Mesendoderm (in vitro differentiated cells): ENCODE measurements around the gene CRB2.

Experiments used
- DNase-seq: peaks from one replicate; pipeline ENCODE4 v3.0.0; 2013
- H2AK5ac ChIP-seq: 2 replicates; pipeline ENCODE4 v1.6.1; 2013; ENCODE audit warnings: low read length, inconsistent platforms
- H2BK120ac ChIP-seq: 2 replicates; pipeline ENCODE4 v1.6.1; 2013; ENCODE audit warnings: low read depth, mild to moderate bottlenecking, low read length, moderate library complexity, mixed read lengths
- H2BK15ac ChIP-seq: replicated peaks from 2 replicates; pipeline ENCODE4 v1.6.1; 2013; ENCODE audit warnings: low read depth, mild to moderate bottlenecking, moderate library complexity
- H2BK5ac ChIP-seq: 2 replicates; pipeline ENCODE4 v1.6.1; 2013; ENCODE audit warnings: low read length, inconsistent platforms
- H3K18ac ChIP-seq: 2 replicates; pipeline ENCODE4 v1.6.1; 2013; ENCODE audit warnings: mild to moderate bottlenecking, low read length, mixed read lengths
- H3K23ac ChIP-seq: one replicate; pipeline ENCODE4 v1.6.1; 2013; ENCODE audit warnings: low read length
- H3K27ac ChIP-seq: 2 replicates; pipeline ENCODE4 v1.5.1; 2013; ENCODE audit warnings: low read depth, mild to moderate bottlenecking, inconsistent platforms, low read length, moderate library complexity
- H3K27me3 ChIP-seq: 2 replicates; pipeline ENCODE4 v1.6.1; 2013; ENCODE audit warnings: low read length, control low read depth, mild to moderate bottlenecking, inconsistent platforms; ENCODE audit not compliant: insufficient read depth, poor library complexity
- H3K36me3 ChIP-seq: 2 replicates; pipeline ENCODE4 v1.6.1; 2013; ENCODE audit warnings: low read length, inconsistent platforms; ENCODE audit not compliant: control insufficient read depth, insufficient read depth
- H3K4ac ChIP-seq: one replicate; pipeline ENCODE4 v1.6.1; 2013; ENCODE audit warnings: low read depth, mild to moderate bottlenecking, low read length, moderate library complexity
- H3K4me1 ChIP-seq: 2 replicates; pipeline ENCODE4 v1.6.1; 2013; ENCODE audit warnings: low read depth, low read length, inconsistent platforms; ENCODE audit not compliant: control insufficient read depth
- H3K4me2 ChIP-seq: 2 replicates; pipeline ENCODE4 v1.6.1; 2013; ENCODE audit warnings: low read length
- H3K4me3 ChIP-seq: 2 replicates; pipeline ENCODE4 v1.5.1; 2013; ENCODE audit warnings: mild to moderate bottlenecking, low read length
- H3K56ac ChIP-seq: one replicate; pipeline ENCODE4 v1.6.1; 2013; ENCODE audit warnings: low read length
- H3K79me1 ChIP-seq: 2 replicates; pipeline ENCODE4 v1.6.1; 2013; ENCODE audit warnings: low read length, inconsistent platforms
- H3K79me2 ChIP-seq: 2 replicates; pipeline ENCODE4 v1.6.1; 2013; ENCODE audit warnings: mild to moderate bottlenecking, low read length; ENCODE audit not compliant: control insufficient read depth, insufficient read depth
- H3K9ac ChIP-seq: 2 replicates; pipeline ENCODE4 v1.6.1; 2013; ENCODE audit warnings: low read length, inconsistent platforms
- H4K5ac ChIP-seq: one replicate; pipeline ENCODE4 v1.6.1; 2013; ENCODE audit warnings: low read length
- H4K8ac ChIP-seq: one replicate; pipeline ENCODE4 v1.6.1; 2013; ENCODE audit warnings: low read depth, mild to moderate bottlenecking, control low read depth, low read length, moderate library complexity
- WGBS: extraction: QIAGEN DNeasy Blood & Tissue Kit; methylation state at CpG from one replicate; pipeline ENCODE4 v1.1.7; 2013; ENCODE audit warnings: low lambda C conversion rate, missing lambda C conversion rate; ENCODE audit not compliant: insufficient coverage; ENCODE audit errors: extremely low coverage; 5-methylcytosine and 5-hydroxymethylcytosine counted together

The CRB2 gene

DNA sequence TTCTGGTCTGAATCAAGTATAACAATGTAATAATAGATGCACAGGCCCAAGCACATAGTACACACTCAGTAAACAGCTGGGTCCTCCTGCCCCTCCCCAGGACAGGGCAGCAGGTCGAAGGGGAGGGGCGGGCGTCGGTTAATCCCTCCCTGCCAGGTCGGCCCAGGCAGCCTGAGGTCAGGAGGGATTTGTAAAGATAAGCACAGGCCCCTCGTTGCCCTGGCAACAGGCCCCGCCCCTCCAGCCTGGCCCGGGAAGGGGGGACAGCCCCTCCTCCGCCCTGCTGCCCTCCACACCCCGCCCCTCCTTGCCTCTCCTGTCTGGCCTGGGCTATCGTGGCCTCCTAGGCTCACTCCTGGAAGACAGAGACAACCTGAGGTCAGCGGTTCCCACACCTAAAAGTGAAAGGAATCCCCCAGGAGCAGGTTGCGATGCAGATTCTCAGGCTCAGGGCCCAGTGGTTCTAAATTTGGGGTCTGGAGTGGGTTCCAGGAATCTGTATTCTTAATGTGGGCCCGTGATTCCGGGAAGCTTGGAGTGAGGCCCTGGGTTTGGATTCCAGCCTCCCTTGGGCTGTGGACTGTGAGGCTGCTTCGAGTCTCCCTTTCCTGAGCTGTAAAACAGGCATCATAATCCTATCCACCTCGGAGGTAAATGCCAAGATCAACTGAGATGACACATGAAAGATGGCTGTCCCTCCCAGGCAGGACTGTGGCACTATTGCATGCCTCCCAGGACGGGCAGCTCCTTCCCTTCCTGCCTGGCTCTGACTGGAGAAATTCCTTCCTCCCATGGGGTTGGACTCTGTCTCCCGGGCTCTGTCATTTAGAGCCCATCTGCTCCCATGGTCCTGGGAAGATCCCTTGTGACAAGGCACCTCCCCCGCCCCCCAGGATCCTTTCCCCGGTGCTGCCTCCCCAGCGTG lies 4.4 kb downstream of the CRB2 start:
- H4K5ac ChIP-seq = no peak overlapping the region
- WGBS = no CpG with 5 or more reads among the region's 22 CpGs
- no peak overlapping the region for H3K18ac ChIP-seq
- no peaks in the 10 kb centered on the region for H3K36me3 ChIP-seq
- H3K79me1 ChIP-seq = no peaks in the 10 kb centered on the region
- no peak overlapping the region for H2BK5ac ChIP-seq
- no peaks in the 10 kb centered on the region for H3K27me3 ChIP-seq
- H3K9ac ChIP-seq = no peak overlapping the region
- no peak overlapping the region for H3K4me3 ChIP-seq
- H2AK5ac ChIP-seq = no peak overlapping the region
- H3K27ac ChIP-seq = no peak overlapping the region
- H3K4me2 ChIP-seq = no peak overlapping the region
- H3K23ac ChIP-seq = no peak overlapping the region
- H3K79me2 ChIP-seq = no peaks in the 10 kb centered on the region
- H3K56ac ChIP-seq = peak overlapping the region; percentile 78
- H3K4me1 ChIP-seq = peaks cover 2% of the 10 kb centered on the region
- peak; percentile 98 for DNase-seq
- no peak overlapping the region for H4K8ac ChIP-seq
- no peak overlapping the region for H2BK15ac ChIP-seq
- no peak overlapping the region for H2BK120ac ChIP-seq
- no peak overlapping the region for H3K4ac ChIP-seq

DNA sequence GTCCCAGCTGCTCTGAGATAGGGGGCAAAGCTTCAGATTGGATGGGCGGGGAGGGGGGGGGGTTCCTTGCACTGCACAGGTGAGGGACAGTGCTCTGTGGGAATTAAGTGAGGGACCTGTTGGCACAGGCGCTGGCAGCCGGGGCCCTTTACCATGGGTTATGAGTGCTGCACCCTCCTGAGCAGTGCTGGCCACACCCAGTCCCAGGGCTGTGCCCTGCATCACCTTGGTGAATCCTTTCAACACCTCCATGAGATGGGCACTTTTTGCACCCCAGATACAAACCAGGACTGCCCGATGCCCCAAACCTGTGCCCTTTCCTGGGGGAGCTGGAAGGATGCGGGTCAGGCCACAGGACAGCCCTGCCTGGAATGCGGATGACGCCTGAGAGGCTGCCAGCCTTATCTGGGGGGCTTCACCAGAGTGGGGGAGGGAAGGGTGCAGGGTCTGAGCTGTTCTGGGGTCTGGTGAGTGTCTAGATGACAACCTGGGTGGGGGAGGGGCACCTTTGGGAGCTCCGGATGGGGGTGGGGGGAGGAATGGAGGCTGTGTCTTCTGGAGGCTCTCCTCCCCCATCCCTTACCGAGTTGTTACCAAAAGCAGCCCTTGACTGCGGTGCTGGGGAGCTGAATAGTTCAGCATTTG lies 5.2 kb downstream of the CRB2 start:
- Histone ChIP-seq H2BK120ac (no peak overlapping the region), H3K27me3 (no peaks in the 10 kb centered on the region), H4K8ac (no peak overlapping the region), H3K4me2 (no peak overlapping the region), H3K79me1 (no peaks in the 10 kb centered on the region), H4K5ac (no peak overlapping the region), H2BK15ac (no peak overlapping the region), H3K18ac (no peak overlapping the region), H3K4me1 (peaks cover 2% of the 10 kb centered on the region), H3K9ac (no peak overlapping the region), H3K36me3 (no peaks in the 10 kb centered on the region), H3K4ac (peak overlapping the region; percentile 18), H3K4me3 (no peak overlapping the region), H3K23ac (no peak overlapping the region), H2BK5ac (no peak overlapping the region), H2AK5ac (no peak overlapping the region), H3K27ac (no peak overlapping the region), H3K56ac (no peak overlapping the region), H3K79me2 (no peaks in the 10 kb centered on the region)
- WGBS = no CpG with 5 or more reads among the region's 10 CpGs
- DNase-seq = peak; percentile 51

DNA sequence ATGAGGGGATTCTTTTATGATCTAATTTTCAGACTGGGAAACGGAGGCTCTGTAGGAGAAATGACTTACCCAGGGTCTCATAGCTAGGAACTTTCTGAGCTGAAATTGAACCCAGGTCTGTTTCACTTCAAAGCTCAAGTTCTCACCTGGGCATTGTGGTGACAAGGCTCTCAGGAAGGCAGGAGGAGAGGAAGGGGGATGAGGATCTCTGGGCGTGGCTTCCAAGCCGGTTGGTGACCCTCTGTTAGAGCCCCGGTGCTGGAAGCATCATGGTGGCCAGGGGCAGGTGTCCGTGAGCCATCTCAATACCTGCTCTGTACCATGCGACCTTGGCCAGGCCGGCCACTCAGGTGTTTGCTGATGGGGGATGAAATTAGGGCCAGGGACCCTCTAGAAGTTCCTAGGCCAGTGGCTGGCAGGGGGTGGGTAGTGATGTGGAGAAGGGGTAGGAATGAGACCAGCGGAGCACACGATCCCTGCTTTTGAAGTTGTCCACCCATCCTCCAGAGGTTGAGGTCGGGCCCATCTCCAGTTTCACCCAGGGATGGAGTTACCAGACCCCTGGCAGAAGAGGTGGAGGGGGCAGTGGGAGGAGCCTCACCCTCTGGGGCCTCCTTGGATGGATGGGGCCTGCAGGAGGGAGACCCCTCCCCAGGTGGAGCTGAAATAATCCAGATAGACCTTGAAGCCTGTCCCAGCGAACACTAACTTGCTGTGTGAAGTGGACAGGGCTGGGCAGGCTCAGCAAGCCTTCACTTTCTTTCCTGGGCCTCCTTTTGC lies 5.9 kb downstream of the CRB2 start:
- H2BK15ac ChIP-seq = no peak overlapping the region
- no peak overlapping the region for H3K4ac ChIP-seq
- H3K79me2 ChIP-seq = no peaks in the 10 kb centered on the region
- no peak overlapping the region for H3K27ac ChIP-seq
- no peak overlapping the region for H4K8ac ChIP-seq
- H3K79me1 ChIP-seq = no peaks in the 10 kb centered on the region
- WGBS = no CpG with 5 or more reads among the region's 11 CpGs
- no peak overlapping the region for H3K56ac ChIP-seq
- no peak overlapping the region for H2BK120ac ChIP-seq
- no peak overlapping the region for H4K5ac ChIP-seq
- H3K9ac ChIP-seq = no peak overlapping the region
- no peak overlapping the region for H3K23ac ChIP-seq
- H3K4me1 ChIP-seq = peaks cover 2% of the 10 kb centered on the region
- DNase-seq = no peak
- H3K18ac ChIP-seq = no peak overlapping the region
- H2BK5ac ChIP-seq = no peak overlapping the region
- no peak overlapping the region for H2AK5ac ChIP-seq
- no peaks in the 10 kb centered on the region for H3K36me3 ChIP-seq
- no peak overlapping the region for H3K4me3 ChIP-seq
- H3K4me2 ChIP-seq = no peak overlapping the region
- H3K27me3 ChIP-seq = no peaks in the 10 kb centered on the region

DNA sequence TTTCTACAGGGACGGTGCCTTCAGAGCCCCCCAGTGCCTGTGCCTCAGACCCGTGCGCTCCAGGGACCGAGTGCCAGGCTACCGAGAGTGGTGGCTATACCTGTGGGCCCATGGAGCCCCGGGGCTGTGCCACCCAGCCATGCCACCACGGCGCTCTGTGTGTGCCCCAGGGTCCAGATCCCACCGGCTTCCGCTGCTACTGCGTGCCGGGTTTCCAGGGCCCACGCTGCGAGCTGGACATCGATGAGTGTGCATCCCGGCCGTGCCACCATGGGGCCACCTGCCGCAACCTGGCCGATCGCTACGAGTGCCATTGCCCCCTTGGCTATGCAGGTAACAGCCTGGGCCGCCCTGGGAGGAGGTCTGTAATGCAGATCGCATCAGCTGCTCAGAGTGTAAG lies 6.9 kb downstream of the CRB2 start:
- Histone ChIP-seq H4K8ac (no peak overlapping the region), H3K79me1 (no peaks in the 10 kb centered on the region), H3K4me1 (peaks cover 2% of the 10 kb centered on the region), H3K9ac (no peak overlapping the region), H2BK120ac (no peak overlapping the region), H3K79me2 (no peaks in the 10 kb centered on the region), H3K4me2 (no peak overlapping the region), H2BK15ac (no peak overlapping the region), H3K4me3 (no peak overlapping the region), H3K18ac (no peak overlapping the region), H2AK5ac (no peak overlapping the region), H3K56ac (no peak overlapping the region), H3K23ac (no peak overlapping the region), H3K36me3 (no peaks in the 10 kb centered on the region), H3K27me3 (no peaks in the 10 kb centered on the region), H4K5ac (no peak overlapping the region), H3K27ac (no peak overlapping the region), H3K4ac (no peak overlapping the region), H2BK5ac (no peak overlapping the region)
- no CpG with 5 or more reads among the region's 23 CpGs for WGBS
- no peak for DNase-seq

DNA sequence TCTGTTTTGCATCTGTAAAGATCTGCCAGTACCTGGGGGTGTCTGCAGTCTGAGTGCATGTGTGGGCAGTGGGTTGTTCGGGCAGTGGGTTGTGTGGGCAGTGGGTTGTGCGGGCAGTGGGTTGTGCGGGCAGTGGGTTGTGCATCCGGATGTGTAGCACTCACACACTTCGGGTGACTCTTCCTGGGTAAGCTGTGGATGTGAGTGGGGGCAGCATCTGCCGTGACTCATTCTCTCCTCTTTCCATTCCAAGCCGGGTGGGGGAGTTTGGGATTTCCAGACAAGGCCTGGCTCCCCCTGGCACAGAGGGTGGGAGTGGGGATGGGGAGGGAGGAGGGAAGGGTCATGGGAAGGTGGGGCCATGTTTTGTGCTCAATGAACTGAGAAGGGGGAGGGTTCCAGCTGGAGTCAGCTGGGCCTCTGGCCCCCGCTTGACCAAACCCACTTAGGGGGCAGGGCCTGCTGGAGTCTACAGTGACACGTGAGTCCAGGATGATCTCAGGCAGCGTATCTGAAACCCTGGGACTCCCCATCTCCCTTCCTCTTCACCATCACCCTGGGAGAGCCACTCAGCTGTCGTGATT lies 8.3 kb downstream of the CRB2 start:
- Histone ChIP-seq H3K23ac (no peak overlapping the region), H3K18ac (no peak overlapping the region)
- WGBS = no CpG with 5 or more reads among the region's 11 CpGs

More for the DNA sequence above, 8.3 kb downstream of the CRB2 start:
- Histone ChIP-seq H2BK120ac (no peak overlapping the region), H4K5ac (no peak overlapping the region), H3K27me3 (no peaks in the 10 kb centered on the region), H3K4ac (no peak overlapping the region), H2BK15ac (no peak overlapping the region), H3K27ac (no peak overlapping the region), H3K4me2 (no peak overlapping the region), H3K79me2 (no peaks in the 10 kb centered on the region), H3K56ac (no peak overlapping the region), H2BK5ac (no peak overlapping the region), H3K9ac (no peak overlapping the region), H2AK5ac (no peak overlapping the region), H3K36me3 (no peaks in the 10 kb centered on the region), H3K4me1 (peaks cover 2% of the 10 kb centered on the region), H3K4me3 (no peak overlapping the region), H4K8ac (no peak overlapping the region), H3K79me1 (no peaks in the 10 kb centered on the region)
- DNase-seq = no peak
